ENCODE results near the gene LETMD1. TPM values are rescaled to one million over a fixed set of nuclear protein-coding genes. Genes with fewer than 3 reads are reported as not detected.

LETMD1 gene
- total and polyA plus RNA-seq, 2 donors (not counting 1 experiment from before 2014, with no cell fraction given), result 94.7 to 101 TPM

DNA sequence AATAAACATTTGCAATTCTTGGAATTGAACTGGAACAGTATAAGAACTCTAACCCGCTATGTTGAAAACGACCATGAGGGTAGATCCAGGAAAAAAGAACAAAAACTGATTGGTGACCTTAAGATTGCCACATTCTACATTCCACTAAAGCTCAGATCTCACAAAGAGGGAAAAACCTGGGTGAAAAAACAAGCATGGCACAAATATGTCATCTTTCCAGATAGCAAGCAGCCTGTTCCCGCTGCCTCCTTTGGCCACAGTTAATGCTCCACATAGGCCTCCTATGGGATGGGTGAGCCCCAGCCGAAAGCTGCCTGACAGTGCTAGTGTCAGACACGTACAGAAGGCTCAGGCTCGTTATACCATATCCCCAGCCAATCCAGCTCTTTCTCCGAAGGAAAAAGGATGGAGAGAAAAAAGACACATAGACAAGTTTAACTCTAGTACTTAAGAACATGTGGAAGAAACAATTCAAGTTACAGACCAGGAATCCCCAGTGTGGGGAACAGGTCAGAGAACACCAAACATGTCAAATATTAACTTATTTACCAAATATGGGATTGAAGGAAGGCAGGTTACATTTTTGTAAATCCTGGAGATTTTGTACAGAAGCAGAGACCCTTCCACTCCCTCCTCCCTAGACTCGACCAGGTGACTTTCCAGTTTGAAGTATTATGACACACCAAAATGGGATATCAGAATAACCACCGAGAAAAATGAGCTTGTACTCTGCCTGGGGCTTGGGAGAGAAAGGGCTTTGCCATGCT is 14.7 kb downstream of the LETMD1 start:
- ATAC-seq (ENCODE audit: low read depth) (no peak), DNase-seq (no peak)
- Histone ChIP-seq H2AFZ (ENCODE audit: insufficient read depth, low read depth, low read length, poor library complexity, severe bottlenecking) (no peak overlapping the region), H3K4me3 (ENCODE audit: control extremely low read depth in 1 of 5, extremely low read depth in 1 of 5, insufficient read depth in 1 of 5, low read depth in 2 of 5, low read length in 4 of 5) (no peak overlapping the region), H3K4me2 (replicated peaks; ENCODE audit: low read depth, low read length, poor library complexity, severe bottlenecking) (no peak overlapping the region), H3K9ac (ENCODE audit: low read length) (no peak overlapping the region), H4K20me1 (ENCODE audit: control insufficient read depth, insufficient read depth, low read length, poor library complexity, severe bottlenecking) (no peaks in the 10 kb centered on the region), H3K9me3 (ENCODE audit: control extremely low read depth in 1 of 3, control insufficient read depth in 2 of 3, insufficient read depth in 1 of 3, low read length in 2 of 3) (no peaks in the 10 kb centered on the region), H3K36me3 (replicated peaks in 1 of 2; ENCODE audit: control extremely low read depth in 1 of 2, control insufficient read depth in 1 of 2, extremely low read depth in 1 of 2, insufficient read depth in 2 of 2, low read length in 1 of 2) (peaks cover 0 to 79% of the 10 kb centered on the region in 2 experiments), H3K27me3 (replicated peaks in 1 of 4; ENCODE audit: control extremely low read depth in 1 of 4, control insufficient read depth in 3 of 4, insufficient read depth in 4 of 4, low read length in 3 of 4) (no peaks in the 10 kb centered on the region), H3K4me1 (ENCODE audit: control insufficient read depth in 2 of 2, insufficient read depth in 2 of 2, low read length in 2 of 2) (no peaks in the 10 kb centered on the region), H3K27ac (ENCODE audit: low read length in 2 of 2) (no peak overlapping the region), H3K79me2 (ENCODE audit: control insufficient read depth, insufficient read depth, low read length) (no peaks in the 10 kb centered on the region)
- Mint-ChIP-seq H3K4me3 (no peak overlapping the region), H3K9me3 (ENCODE audit: insufficient read depth) (no peaks in the 10 kb centered on the region), H3K27ac (no peak overlapping the region), H3K27me3 (no peaks in the 10 kb centered on the region), H3K4me1 (no peaks in the 10 kb centered on the region)
- TF ChIP-seq, protein P1, sequence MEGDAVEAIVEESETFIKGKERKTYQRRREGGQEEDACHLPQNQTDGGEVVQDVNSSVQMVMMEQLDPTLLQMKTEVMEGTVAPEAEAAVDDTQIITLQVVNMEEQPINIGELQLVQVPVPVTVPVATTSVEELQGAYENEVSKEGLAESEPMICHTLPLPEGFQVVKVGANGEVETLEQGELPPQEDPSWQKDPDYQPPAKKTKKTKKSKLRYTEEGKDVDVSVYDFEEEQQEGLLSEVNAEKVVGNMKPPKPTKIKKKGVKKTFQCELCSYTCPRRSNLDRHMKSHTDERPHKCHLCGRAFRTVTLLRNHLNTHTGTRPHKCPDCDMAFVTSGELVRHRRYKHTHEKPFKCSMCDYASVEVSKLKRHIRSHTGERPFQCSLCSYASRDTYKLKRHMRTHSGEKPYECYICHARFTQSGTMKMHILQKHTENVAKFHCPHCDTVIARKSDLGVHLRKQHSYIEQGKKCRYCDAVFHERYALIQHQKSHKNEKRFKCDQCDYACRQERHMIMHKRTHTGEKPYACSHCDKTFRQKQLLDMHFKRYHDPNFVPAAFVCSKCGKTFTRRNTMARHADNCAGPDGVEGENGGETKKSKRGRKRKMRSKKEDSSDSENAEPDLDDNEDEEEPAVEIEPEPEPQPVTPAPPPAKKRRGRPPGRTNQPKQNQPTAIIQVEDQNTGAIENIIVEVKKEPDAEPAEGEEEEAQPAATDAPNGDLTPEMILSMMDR (IDR thresholded peaks at IDR 0.05), result no peak
- intact Hi-C loops (cut with micrococcal nuclease), result no loop called here
- POLR2A ChIA-PET, result no interaction called here
- WGBS (ENCODE audit: insufficient coverage), result 100% methylated on average over 2 of the region's 9 CpGs
- CTCF ChIA-PET, result no interaction called here

- Mint-ChIP-seq H3K27ac (no peak overlapping the region), H3K4me3 (no peak overlapping the region), H3K27me3 (no peaks in the 10 kb centered on the region), H3K9me3 (ENCODE audit: insufficient read depth) (no peaks in the 10 kb centered on the region), H3K4me1 (no peaks in the 10 kb centered on the region)
- H2AFZ ChIP-seq (ENCODE audit: insufficient read depth, low read depth, low read length, poor library complexity, severe bottlenecking), result no peak overlapping the region
- no peak overlapping the region for H3K9ac ChIP-seq (ENCODE audit: low read length)
- peaks cover 3 to 66% of the 10 kb centered on the region in 2 experiments for H3K36me3 ChIP-seq (replicated peaks in 1 of 2; ENCODE audit: control extremely low read depth in 1 of 2, control insufficient read depth in 1 of 2, extremely low read depth in 1 of 2, insufficient read depth in 2 of 2, low read length in 1 of 2)
- H3K79me2 ChIP-seq (ENCODE audit: control insufficient read depth, insufficient read depth, low read length), result no peaks in the 10 kb centered on the region
- intact Hi-C loops (cut with micrococcal nuclease), result no loop called here
- no peak for DNase-seq
- H4K20me1 ChIP-seq (ENCODE audit: control insufficient read depth, insufficient read depth, low read length, poor library complexity, severe bottlenecking), result no peaks in the 10 kb centered on the region
- no peaks in the 10 kb centered on the region for H3K9me3 ChIP-seq (ENCODE audit: control extremely low read depth in 1 of 3, control insufficient read depth in 2 of 3, insufficient read depth in 1 of 3, low read length in 2 of 3)
- no peak overlapping the region for H3K27ac ChIP-seq (ENCODE audit: low read length in 2 of 2)
- ChIA-PET CTCF (interaction anchor here (1.3 kb wide), 1 partner anchor 276 kb away, joined by 4 read pairs; no protein-coding TSS in a partner anchor), POLR2A (no interaction called here)
- no peak overlapping the region for H3K4me3 ChIP-seq (ENCODE audit: control extremely low read depth in 1 of 5, extremely low read depth in 1 of 5, insufficient read depth in 1 of 5, low read depth in 2 of 5, low read length in 4 of 5)
- H3K4me1 ChIP-seq (ENCODE audit: control insufficient read depth in 2 of 2, insufficient read depth in 2 of 2, low read length in 2 of 2), result no peaks in the 10 kb centered on the region
- 100% methylated on average over 1 of the region's 5 CpGs for WGBS (ENCODE audit: insufficient coverage)
- no peak overlapping the region for H3K4me2 ChIP-seq (replicated peaks; ENCODE audit: low read depth, low read length, poor library complexity, severe bottlenecking)
- H3K27me3 ChIP-seq (replicated peaks in 1 of 4; ENCODE audit: control extremely low read depth in 1 of 4, control insufficient read depth in 3 of 4, insufficient read depth in 4 of 4, low read length in 3 of 4), result no peaks in the 10 kb centered on the region
- TF ChIP-seq, protein P1 (IDR thresholded peaks at IDR 0.05), result no peak
- no peak for TF ChIP-seq EZH2 (IDR thresholded peaks at IDR 0.05; ENCODE audit: borderline replicate concordance, insufficient read depth, low read depth, low read length, poor library complexity, severe bottlenecking)
- no peak for ATAC-seq (ENCODE audit: low read depth)
These were observed 17.4 kb downstream of the LETMD1 start for GRCh38 chr12:51065530-51065929.

Measured in B cell (primary cell).